ENCODE data around the gene TTF2. TPM values are rescaled to one million over a fixed set of nuclear protein-coding genes. Genes with fewer than 3 reads are reported as not detected.

TTF2 gene
- total and polyA plus RNA-seq, 2 experiments from 2014 or later, result 84.7 to 85.4 TPM

DNA sequence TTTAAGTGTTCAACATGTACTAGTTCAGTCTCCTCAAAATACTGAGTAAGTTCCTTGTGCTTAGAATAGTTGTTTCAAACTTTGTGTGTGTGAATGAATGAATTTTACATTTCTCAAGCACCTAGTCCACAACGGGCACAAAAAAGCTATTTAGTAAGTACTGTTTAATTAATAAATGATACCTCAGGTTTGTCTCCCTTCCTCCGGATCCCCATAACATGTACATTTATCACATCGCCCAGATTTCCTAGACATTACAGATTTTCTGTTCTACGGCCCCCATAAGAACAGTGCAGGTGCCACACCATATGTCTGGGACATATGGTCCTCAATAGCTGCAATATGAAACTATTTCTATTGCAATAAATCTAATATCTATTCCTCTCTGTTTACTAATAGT, 1.3 kb upstream of the TTF2 start:
- peak overlapping the region; percentile 92 for H3K4me2 ChIP-seq
- H3F3A ChIP-seq (replicated peaks; ENCODE audit: low read depth), result 0 out of 2 replicates have a peak, but pooled peaks cover 5% of the 10 kb centered on the region
- peaks cover 13% of the 10 kb centered on the region; the same call in 1 of the 2 replicates for H3K36me3 ChIP-seq (ENCODE audit: insufficient read depth)
- H3K4me1 Mint-ChIP-seq, result peaks cover 14% of the 10 kb centered on the region
- H3K27ac Mint-ChIP-seq, result no peak overlapping the region
- no peaks in the 10 kb centered on the region; the same call in 1 of the 2 replicates for H4K20me1 ChIP-seq (replicated peaks; ENCODE audit: insufficient read depth)
- peaks cover 33% of the 10 kb centered on the region; the same call in 2 of the 3 replicates for H3K36me3 Mint-ChIP-seq (ENCODE audit: low read depth)
- TF ChIP-seq, protein P1, sequence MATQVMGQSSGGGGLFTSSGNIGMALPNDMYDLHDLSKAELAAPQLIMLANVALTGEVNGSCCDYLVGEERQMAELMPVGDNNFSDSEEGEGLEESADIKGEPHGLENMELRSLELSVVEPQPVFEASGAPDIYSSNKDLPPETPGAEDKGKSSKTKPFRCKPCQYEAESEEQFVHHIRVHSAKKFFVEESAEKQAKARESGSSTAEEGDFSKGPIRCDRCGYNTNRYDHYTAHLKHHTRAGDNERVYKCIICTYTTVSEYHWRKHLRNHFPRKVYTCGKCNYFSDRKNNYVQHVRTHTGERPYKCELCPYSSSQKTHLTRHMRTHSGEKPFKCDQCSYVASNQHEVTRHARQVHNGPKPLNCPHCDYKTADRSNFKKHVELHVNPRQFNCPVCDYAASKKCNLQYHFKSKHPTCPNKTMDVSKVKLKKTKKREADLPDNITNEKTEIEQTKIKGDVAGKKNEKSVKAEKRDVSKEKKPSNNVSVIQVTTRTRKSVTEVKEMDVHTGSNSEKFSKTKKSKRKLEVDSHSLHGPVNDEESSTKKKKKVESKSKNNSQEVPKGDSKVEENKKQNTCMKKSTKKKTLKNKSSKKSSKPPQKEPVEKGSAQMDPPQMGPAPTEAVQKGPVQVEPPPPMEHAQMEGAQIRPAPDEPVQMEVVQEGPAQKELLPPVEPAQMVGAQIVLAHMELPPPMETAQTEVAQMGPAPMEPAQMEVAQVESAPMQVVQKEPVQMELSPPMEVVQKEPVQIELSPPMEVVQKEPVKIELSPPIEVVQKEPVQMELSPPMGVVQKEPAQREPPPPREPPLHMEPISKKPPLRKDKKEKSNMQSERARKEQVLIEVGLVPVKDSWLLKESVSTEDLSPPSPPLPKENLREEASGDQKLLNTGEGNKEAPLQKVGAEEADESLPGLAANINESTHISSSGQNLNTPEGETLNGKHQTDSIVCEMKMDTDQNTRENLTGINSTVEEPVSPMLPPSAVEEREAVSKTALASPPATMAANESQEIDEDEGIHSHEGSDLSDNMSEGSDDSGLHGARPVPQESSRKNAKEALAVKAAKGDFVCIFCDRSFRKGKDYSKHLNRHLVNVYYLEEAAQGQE (IDR thresholded peaks at IDR 0.05; ENCODE audit: unreplicated experiment), result no peak
- no peak for TF ChIP-seq NANOG (IDR thresholded peaks at IDR 0.05; ENCODE audit: borderline replicate concordance)
- no peak for TF ChIP-seq STAT1 (IDR thresholded peaks at IDR 0.05; ENCODE audit: unreplicated experiment)
- TF ChIP-seq ZNF331 (CRISPR knock-in tag; IDR thresholded peaks at IDR 0.05; ENCODE audit: low read depth), result no peak
- TF ChIP-seq EZH2phosphoT487 (IDR thresholded peaks at IDR 0.05; ENCODE audit: unreplicated experiment), result no peak
- TF ChIP-seq POLR2AphosphoS5 (IDR thresholded peaks at IDR 0.05; ENCODE audit: low read depth), result no peak
- TF ChIP-seq EZH2 (IDR thresholded peaks at IDR 0.05; ENCODE audit: low read depth, unreplicated experiment), result no peak
- TF ChIP-seq, protein P2, sequence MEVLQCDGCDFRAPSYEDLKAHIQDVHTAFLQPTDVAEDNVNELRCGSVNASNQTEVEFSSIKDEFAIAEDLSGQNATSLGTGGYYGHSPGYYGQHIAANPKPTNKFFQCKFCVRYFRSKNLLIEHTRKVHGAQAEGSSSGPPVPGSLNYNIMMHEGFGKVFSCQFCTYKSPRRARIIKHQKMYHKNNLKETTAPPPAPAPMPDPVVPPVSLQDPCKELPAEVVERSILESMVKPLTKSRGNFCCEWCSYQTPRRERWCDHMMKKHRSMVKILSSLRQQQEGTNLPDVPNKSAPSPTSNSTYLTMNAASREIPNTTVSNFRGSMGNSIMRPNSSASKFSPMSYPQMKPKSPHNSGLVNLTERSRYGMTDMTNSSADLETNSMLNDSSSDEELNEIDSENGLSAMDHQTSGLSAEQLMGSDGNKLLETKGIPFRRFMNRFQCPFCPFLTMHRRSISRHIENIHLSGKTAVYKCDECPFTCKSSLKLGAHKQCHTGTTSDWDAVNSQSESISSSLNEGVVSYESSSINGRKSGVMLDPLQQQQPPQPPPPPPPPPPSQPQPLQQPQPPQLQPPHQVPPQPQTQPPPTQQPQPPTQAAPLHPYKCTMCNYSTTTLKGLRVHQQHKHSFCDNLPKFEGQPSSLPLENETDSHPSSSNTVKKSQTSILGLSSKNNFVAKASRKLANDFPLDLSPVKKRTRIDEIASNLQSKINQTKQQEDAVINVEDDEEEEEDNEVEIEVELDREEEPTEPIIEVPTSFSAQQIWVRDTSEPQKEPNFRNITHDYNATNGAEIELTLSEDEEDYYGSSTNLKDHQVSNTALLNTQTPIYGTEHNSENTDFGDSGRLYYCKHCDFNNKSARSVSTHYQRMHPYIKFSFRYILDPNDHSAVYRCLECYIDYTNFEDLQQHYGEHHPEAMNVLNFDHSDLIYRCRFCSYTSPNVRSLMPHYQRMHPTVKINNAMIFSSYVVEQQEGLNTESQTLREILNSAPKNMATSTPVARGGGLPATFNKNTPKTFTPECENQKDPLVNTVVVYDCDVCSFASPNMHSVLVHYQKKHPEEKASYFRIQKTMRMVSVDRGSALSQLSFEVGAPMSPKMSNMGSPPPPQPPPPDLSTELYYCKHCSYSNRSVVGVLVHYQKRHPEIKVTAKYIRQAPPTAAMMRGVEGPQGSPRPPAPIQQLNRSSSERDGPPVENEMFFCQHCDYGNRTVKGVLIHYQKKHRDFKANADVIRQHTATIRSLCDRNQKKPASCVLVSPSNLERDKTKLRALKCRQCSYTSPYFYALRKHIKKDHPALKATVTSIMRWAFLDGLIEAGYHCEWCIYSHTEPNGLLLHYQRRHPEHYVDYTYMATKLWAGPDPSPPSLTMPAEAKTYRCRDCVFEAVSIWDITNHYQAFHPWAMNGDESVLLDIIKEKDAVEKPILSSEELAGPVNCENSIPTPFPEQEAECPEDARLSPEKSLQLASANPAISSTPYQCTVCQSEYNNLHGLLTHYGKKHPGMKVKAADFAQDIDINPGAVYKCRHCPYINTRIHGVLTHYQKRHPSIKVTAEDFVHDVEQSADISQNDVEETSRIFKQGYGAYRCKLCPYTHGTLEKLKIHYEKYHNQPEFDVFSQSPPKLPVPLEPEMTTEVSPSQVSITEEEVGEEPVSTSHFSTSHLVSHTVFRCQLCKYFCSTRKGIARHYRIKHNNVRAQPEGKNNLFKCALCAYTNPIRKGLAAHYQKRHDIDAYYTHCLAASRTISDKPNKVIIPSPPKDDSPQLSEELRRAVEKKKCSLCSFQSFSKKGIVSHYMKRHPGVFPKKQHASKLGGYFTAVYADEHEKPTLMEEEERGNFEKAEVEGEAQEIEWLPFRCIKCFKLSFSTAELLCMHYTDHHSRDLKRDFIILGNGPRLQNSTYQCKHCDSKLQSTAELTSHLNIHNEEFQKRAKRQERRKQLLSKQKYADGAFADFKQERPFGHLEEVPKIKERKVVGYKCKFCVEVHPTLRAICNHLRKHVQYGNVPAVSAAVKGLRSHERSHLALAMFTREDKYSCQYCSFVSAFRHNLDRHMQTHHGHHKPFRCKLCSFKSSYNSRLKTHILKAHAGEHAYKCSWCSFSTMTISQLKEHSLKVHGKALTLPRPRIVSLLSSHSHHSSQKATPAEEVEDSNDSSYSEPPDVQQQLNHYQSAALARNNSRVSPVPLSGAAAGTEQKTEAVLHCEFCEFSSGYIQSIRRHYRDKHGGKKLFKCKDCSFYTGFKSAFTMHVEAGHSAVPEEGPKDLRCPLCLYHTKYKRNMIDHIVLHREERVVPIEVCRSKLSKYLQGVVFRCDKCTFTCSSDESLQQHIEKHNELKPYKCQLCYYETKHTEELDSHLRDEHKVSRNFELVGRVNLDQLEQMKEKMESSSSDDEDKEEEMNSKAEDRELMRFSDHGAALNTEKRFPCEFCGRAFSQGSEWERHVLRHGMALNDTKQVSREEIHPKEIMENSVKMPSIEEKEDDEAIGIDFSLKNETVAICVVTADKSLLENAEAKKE (CRISPR knock-in tag; IDR thresholded peaks at IDR 0.05), result no peak
- TF ChIP-seq, protein P3, sequence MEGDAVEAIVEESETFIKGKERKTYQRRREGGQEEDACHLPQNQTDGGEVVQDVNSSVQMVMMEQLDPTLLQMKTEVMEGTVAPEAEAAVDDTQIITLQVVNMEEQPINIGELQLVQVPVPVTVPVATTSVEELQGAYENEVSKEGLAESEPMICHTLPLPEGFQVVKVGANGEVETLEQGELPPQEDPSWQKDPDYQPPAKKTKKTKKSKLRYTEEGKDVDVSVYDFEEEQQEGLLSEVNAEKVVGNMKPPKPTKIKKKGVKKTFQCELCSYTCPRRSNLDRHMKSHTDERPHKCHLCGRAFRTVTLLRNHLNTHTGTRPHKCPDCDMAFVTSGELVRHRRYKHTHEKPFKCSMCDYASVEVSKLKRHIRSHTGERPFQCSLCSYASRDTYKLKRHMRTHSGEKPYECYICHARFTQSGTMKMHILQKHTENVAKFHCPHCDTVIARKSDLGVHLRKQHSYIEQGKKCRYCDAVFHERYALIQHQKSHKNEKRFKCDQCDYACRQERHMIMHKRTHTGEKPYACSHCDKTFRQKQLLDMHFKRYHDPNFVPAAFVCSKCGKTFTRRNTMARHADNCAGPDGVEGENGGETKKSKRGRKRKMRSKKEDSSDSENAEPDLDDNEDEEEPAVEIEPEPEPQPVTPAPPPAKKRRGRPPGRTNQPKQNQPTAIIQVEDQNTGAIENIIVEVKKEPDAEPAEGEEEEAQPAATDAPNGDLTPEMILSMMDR (conservative IDR thresholded peaks at IDR 0.05; ENCODE audit: low read depth in 2 of 2), result no peak
- H3K4me1 ChIP-seq (ENCODE audit: insufficient read depth), result peaks cover 12% of the 10 kb centered on the region; the same call in 1 of the 2 replicates
- no peaks in the 10 kb centered on the region for H3K9me3 Mint-ChIP-seq
- H3K27ac ChIP-seq (ENCODE audit: low read depth), result peak overlapping the region; percentile 98
- H3K4me3 Mint-ChIP-seq, result no peak overlapping the region
- H3K79me2 ChIP-seq (replicated peaks; ENCODE audit: insufficient read depth), result peaks cover 22% of the 10 kb centered on the region
- peaks cover 3% of the 10 kb centered on the region for H3K27me3 Mint-ChIP-seq (ENCODE audit: insufficient read depth, low read depth, poor library complexity)
- no peak for ATAC-seq
- H3K4me3 ChIP-seq, result peak overlapping the region; percentile 62
- no peaks in the 10 kb centered on the region for H3K9me2 ChIP-seq (ENCODE audit: insufficient read depth)
- no peak for DNase-seq (ENCODE audit: low spot score)
- H3K27me3 ChIP-seq (ENCODE audit: insufficient read depth), result no peaks in the 10 kb centered on the region
- H2AFZ ChIP-seq, result no peak overlapping the region
